Colonic mucosa (tissue), 4 donors: ENCODE results near the gene DCST2. TPM values are rescaled to one million over a fixed set of nuclear protein-coding genes. Genes with fewer than 3 reads are reported as not detected.
"Not testable (repeated sequence)": the region's sequence is repeated elsewhere in the genome, so short reads cannot be mapped to it uniquely, and the experiment has no call there.

ENCODE experiments used
- DNase-seq: peaks from one replicate; pipeline ENCODE4 v3.0.0-alpha.2; 2020
- H3K27ac ChIP-seq: fragments of 200-600 bp; one replicate; pipeline ENCODE4 v1.8.0; 2021
- H3K27me3 ChIP-seq: fragments of 200-600 bp; one replicate; pipeline ENCODE4 v1.8.0; 2021
- H3K36me3 ChIP-seq: fragments of 200-600 bp; one replicate; pipeline ENCODE4 v1.8.0; 2021
- H3K4me1 ChIP-seq: fragments of 200-600 bp; one replicate; pipeline ENCODE4 v1.8.0; 2021; ENCODE audit warnings: mild to moderate bottlenecking
- H3K4me3 ChIP-seq: fragments of 200-600 bp; one replicate; pipeline ENCODE4 v1.8.0; 2021
- H3K9ac ChIP-seq, 2 donors: one replicate each; pipeline ENCODE4 v1.7.0; 2013; ENCODE audit warnings: control low read depth in 2 of 2, low read depth in 2 of 2, low read length in 2 of 2
- H3K9me3 ChIP-seq: fragments of 200-600 bp; one replicate; pipeline ENCODE4 v1.8.0; 2021
- CTCF ChIP-seq: fragments of 200-600 bp; IDR thresholded peaks from one replicate; pipeline ENCODE4 v1.8.0; 2022; ENCODE audit warnings: antibody characterized with exemption, mild to moderate bottlenecking
- intact Hi-C: fragments of 100-400 bp; cut with DNase I; formaldehyde crosslinking; loops from one replicate; pipeline ENCODE4 v1.14.1; 2022
- total RNA-seq, 2 donors: library from RNA; stranded (reverse); fragmentation: NEBNext Ultra II Directional in 1 of 2; extraction: Animal tissue kit (Norgen Biotek cat#: 25700) in 1 of 2; gene quantifications; one replicate each; pipeline ENCODE4 v1.2.1, GENCODE V29; 2021
- donor health status: healthy.
- donor health status: DM: no; HTN: no; CAD: no.
- donor health status: DM: no; HTN: no; CAD: no.

The DCST2 gene
- total RNA-seq, 2 donors from 2014 or later = 1.7 to 1.9 TPM

GRCh38 chr1:154990276-154990675 lies 43.3 kb downstream of the DCST2 start:
- DNase-seq = no peak
- no peaks in the 10 kb centered on the region for H3K9me3 ChIP-seq
- H3K27me3 ChIP-seq = no peaks in the 10 kb centered on the region
- H3K27ac ChIP-seq = no peak overlapping the region
- intact Hi-C loops = no loop called here
- no peak for TF ChIP-seq CTCF
- no peak overlapping the region for H3K9ac ChIP-seq
- H3K4me1 ChIP-seq = no peaks in the 10 kb centered on the region
- no peak overlapping the region for H3K4me3 ChIP-seq
- peaks cover 7% of the 10 kb centered on the region for H3K36me3 ChIP-seq

GRCh38 chr1:154989195-154989860 lies 44.3 kb downstream of the DCST2 start:
- DNase-seq = no peak
- Histone ChIP-seq H3K9me3 (no peaks in the 10 kb centered on the region), H3K4me1 (no peaks in the 10 kb centered on the region), H3K27ac (no peak overlapping the region), H3K27me3 (no peaks in the 10 kb centered on the region), H3K36me3 (peaks cover 7% of the 10 kb centered on the region), H3K9ac (no peak overlapping the region), H3K4me3 (no peak overlapping the region)
- intact Hi-C loops = no loop called here
- no peak for TF ChIP-seq CTCF

- intact Hi-C loops = no loop called here
- Histone ChIP-seq H3K9ac (no peak overlapping the region), H3K4me3 (no peak overlapping the region), H3K36me3 (peaks cover 7% of the 10 kb centered on the region), H3K27me3 (no peaks in the 10 kb centered on the region), H3K27ac (no peak overlapping the region), H3K9me3 (no peaks in the 10 kb centered on the region), H3K4me1 (peaks cover 5% of the 10 kb centered on the region)
- no peak for TF ChIP-seq CTCF
- no peak for DNase-seq
Observed at GRCh38 chr1:154988058-154988954, 45.3 kb downstream of the DCST2 start.

GRCh38 chr1:154987326-154987725 lies 46.3 kb downstream of the DCST2 start:
- H3K27ac ChIP-seq = no peak overlapping the region
- no peaks in the 10 kb centered on the region for H3K9me3 ChIP-seq
- H3K4me1 ChIP-seq = peaks cover 5% of the 10 kb centered on the region
- no peak overlapping the region for H3K9ac ChIP-seq
- no peak for DNase-seq
- H3K4me3 ChIP-seq = no peak overlapping the region
- TF ChIP-seq CTCF = no peak
- intact Hi-C loops = no loop called here
- peaks cover 7% of the 10 kb centered on the region for H3K36me3 ChIP-seq
- H3K27me3 ChIP-seq = no peaks in the 10 kb centered on the region

- intact Hi-C loops, H3K27ac ChIP-seq, H3K27me3 ChIP-seq, H3K36me3 ChIP-seq, H3K4me1 ChIP-seq, H3K9ac ChIP-seq, H3K4me3 ChIP-seq, DNase-seq, H3K9me3 ChIP-seq: not testable (repeated sequence)
Observed at GRCh38 chr1:154986736-154987135, 46.8 kb downstream of the DCST2 start.
